Nephron progenitor cell (in vitro differentiated cells): Measurements from ENCODE around the gene TTLL5.
A peak's percentile ranks its signal among the peaks of the same experiment; 100 is the strongest.

Experiments
- DNase-seq: peaks from one replicate; pipeline ENCODE4 v3.0.0; 2021
- H3K27ac Mint-ChIP-seq: 2 replicates; pipeline ENCODE4 v1.8.0; 2021; ENCODE audit warnings: mild to moderate bottlenecking, moderate library complexity, mixed read lengths
- H3K27me3 Mint-ChIP-seq: 2 replicates; pipeline ENCODE4 v1.8.0; 2021; ENCODE audit warnings: mild to moderate bottlenecking, low read depth, mixed read lengths; ENCODE audit not compliant: poor library complexity
- H3K36me3 Mint-ChIP-seq: 2 replicates; pipeline ENCODE4 v1.8.0; 2021; ENCODE audit warnings: low read depth, mixed read lengths
- H3K4me1 Mint-ChIP-seq: 2 replicates; pipeline ENCODE4 v1.8.0; 2021; ENCODE audit warnings: mixed read lengths
- H3K4me3 Mint-ChIP-seq: 2 replicates; pipeline ENCODE4 v1.8.0; 2021; ENCODE audit warnings: mild to moderate bottlenecking, moderate library complexity, mixed read lengths
- H3K9me3 Mint-ChIP-seq: 2 replicates; pipeline ENCODE4 v1.8.0; 2021; ENCODE audit warnings: mild to moderate bottlenecking, moderate library complexity, mixed read lengths
- CTCF ChIP-seq: fragments of 200-600 bp; sonication (generic); IDR thresholded peaks from 2 replicates; pipeline ENCODE4 v1.5.0; 2021; ENCODE audit warnings: antibody characterized with exemption

TTLL5 gene

GRCh38 chr14:75660238-75660629, 812 bp upstream of the TTLL5 start:
- Mint-ChIP-seq H3K9me3 (no peaks in the 10 kb centered on the region), H3K4me1 (peaks cover 37% of the 10 kb centered on the region), H3K27me3 (peaks cover 2% of the 10 kb centered on the region), H3K36me3 (no peaks in the 10 kb centered on the region), H3K27ac (peak overlapping the region; percentile 98), H3K4me3 (peak overlapping the region; percentile 99)
- TF ChIP-seq CTCF = no peak
- no peak for DNase-seq

GRCh38 chr14:75661499-75661814, 411 bp downstream of the TTLL5 start:
- Mint-ChIP-seq H3K4me3 (peak overlapping the region; percentile 99), H3K4me1 (peaks cover 37% of the 10 kb centered on the region), H3K9me3 (no peaks in the 10 kb centered on the region), H3K36me3 (no peaks in the 10 kb centered on the region), H3K27me3 (peaks cover 2% of the 10 kb centered on the region), H3K27ac (peak overlapping the region; percentile 98)
- no peak for DNase-seq
- TF ChIP-seq CTCF = no peak

GRCh38 chr14:75662966-75663365, 1.9 kb downstream of the TTLL5 start:
- H3K27ac Mint-ChIP-seq = no peak overlapping the region
- H3K27me3 Mint-ChIP-seq = peaks cover 2% of the 10 kb centered on the region
- no peak for DNase-seq
- H3K9me3 Mint-ChIP-seq = no peaks in the 10 kb centered on the region
- peaks cover 37% of the 10 kb centered on the region for H3K4me1 Mint-ChIP-seq
- peak overlapping the region; percentile 99 for H3K4me3 Mint-ChIP-seq
- no peak for TF ChIP-seq CTCF
- peaks cover 5% of the 10 kb centered on the region for H3K36me3 Mint-ChIP-seq

- DNase-seq = no peak
- H3K27me3 Mint-ChIP-seq = no peaks in the 10 kb centered on the region
- TF ChIP-seq CTCF = no peak
- H3K36me3 Mint-ChIP-seq = peaks cover 40% of the 10 kb centered on the region
- no peak overlapping the region for H3K4me3 Mint-ChIP-seq
- H3K9me3 Mint-ChIP-seq = no peaks in the 10 kb centered on the region
- no peak overlapping the region for H3K27ac Mint-ChIP-seq
- H3K4me1 Mint-ChIP-seq = peaks cover 8% of the 10 kb centered on the region
Measured at GRCh38 chr14:75667099-75667765, 6.2 kb downstream of the TTLL5 start.

- TF ChIP-seq CTCF = no peak
- no peaks in the 10 kb centered on the region for H3K27me3 Mint-ChIP-seq
- no peak for DNase-seq
Measured at GRCh38 chr14:75672605-75673192, 11.7 kb downstream of the TTLL5 start.

More at GRCh38 chr14:75672605-75673192, 11.7 kb downstream of the TTLL5 start:
- H3K4me3 Mint-ChIP-seq = no peak overlapping the region
- peaks cover 4% of the 10 kb centered on the region for H3K9me3 Mint-ChIP-seq
- H3K36me3 Mint-ChIP-seq = peaks cover 51% of the 10 kb centered on the region
- peaks cover 6% of the 10 kb centered on the region for H3K4me1 Mint-ChIP-seq
- H3K27ac Mint-ChIP-seq = no peak overlapping the region
